ENCODE data around the gene RNF212. TPM values are rescaled to one million over a fixed set of nuclear protein-coding genes. Genes with fewer than 3 reads are reported as not detected.

The RNF212 gene
- total RNA-seq, 1 donor from 2014 or later = 3.4 TPM

DNA sequence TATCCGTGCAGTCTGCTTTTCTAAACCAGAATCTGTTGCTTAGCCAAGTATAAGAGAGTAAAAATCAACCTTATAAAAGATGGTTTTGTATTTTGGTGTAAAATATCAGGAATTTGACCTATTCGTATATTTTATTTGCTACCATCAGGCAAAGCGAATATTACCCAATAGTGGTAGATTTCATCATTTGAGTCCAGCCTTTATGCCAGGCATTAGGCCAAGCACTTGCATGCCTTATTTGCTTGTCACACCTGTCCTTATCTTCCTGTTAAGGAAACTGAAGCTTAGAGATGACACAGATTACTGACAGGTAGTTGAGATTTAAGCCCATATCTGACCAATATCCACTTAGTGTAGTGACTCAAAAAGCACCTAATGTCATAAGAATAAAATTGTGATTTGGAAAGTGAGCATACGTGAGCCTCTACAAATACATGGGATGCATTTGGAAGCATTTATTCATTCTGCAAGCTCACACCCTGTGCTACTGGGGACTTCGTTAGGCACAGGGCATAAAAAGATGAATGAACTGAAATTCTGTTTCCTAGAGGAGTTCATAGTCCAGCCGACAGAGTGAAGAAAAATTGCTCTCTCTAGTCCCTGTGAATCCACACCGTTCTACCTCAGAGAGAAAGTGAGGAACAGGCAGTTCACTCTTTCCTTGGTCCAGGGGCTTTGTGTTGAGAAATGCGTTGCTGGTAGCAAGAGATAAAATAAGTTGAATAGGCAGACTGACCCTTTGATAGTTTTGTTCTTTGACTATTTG is 2.3 kb upstream of the RNF212 start:
- no peak for DNase-seq

DNA sequence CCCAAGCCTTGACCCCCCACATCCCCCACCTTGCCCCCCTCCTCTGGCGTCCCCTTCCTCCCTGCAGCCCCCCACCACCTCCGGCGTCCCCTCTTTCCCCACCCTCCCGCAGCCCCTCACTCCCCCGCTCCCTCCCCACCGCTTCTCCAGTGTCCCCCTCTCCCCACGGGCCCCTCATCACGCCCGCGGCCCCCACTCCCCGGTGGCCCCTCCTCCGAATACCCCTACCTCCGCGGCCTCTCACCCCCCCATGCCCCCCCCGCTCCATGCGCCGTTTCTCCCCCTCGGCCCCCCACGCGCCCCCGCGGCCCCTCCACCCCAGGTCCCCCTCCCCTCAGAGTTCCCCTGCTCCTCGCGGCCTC is 562 bp downstream of the RNF212 start:
- no peak for DNase-seq

DNA sequence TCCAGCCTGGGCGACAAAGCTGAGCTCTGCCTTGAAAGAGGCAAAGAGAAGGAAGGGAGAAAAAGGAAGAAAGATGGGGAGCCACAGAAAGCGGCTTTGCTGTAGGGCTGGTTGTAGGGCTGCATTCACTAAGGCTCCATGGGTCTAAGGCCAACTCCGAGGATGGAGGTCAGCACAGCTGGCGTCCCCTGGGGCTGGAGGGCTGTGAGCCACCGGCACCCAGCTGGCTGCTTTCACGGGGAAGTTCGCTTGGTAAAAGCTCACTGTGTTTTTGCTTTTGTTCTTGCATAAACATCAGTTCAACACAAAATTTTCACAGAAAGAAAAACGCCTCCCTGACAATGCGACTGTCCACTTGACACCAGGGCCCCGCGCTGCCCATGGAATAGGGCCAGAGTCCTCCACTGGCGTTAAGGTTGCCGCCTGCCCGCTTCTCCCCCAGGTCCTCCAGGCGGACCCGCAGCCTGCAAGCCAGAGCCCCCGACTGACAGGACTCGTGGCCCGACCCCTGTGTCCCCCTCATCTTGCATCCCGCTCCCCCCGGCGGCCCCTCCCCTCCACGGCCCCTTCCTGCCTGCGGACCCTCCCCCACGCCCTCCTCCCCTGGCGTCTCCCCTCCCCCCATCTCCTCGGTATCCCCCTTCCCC is 1.1 kb downstream of the RNF212 start:
- no peak for DNase-seq

DNA sequence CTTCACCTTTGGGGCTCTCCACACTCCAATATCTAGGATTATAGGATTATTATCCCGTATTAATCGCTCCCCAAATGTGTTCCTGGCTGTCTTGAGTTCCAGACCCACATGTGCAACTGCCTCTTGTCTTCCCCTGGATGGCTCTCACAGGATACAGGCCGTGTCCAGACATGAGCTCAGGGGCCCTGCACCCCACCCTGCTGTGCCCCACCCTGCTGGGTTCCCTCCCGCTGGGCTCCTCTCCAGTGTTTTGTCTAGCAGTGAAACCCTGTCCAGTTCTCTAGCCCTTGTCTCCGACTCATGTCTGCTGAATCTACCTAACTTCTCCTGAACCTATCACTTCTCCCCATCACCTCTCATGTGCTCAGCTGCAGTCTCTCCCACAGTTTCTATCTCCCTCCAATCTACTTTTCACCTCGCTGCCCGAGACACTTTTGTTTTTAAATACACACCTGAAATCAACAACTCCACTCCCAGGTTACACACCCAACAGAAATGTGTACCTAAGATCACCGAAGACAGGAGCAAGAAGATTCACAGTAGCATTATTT is 2.0 kb downstream of the RNF212 start:
- no peak for DNase-seq

DNA sequence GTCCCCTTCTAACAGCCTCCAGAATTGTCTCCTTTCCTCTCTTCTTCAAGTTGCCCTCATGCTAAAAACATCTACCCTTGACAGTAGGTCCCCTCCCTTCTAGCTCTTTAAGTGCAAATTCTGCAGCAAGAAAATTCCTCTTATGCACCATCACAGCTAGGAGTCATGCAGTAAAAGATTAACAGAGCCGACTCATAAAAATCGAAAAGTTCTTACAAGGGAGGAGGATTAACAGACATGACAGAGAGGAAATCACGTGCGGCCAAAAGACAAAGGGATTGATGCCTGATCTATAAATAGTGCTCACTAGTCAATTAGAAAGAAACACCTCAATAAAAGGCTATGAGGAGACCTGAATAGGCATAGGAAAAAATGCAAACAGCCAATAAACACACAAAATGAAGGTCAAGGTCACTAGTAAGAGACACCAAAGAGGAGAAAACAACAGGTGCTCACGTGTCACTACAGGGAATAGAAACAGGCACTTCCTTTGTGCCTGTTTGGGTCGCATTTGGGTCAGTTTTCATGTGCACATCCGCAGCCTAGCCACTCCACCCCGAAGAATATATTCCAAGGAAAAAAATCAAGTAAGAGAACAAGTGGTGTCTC is 3.4 kb downstream of the RNF212 start:
- DNase-seq = no peak

DNA sequence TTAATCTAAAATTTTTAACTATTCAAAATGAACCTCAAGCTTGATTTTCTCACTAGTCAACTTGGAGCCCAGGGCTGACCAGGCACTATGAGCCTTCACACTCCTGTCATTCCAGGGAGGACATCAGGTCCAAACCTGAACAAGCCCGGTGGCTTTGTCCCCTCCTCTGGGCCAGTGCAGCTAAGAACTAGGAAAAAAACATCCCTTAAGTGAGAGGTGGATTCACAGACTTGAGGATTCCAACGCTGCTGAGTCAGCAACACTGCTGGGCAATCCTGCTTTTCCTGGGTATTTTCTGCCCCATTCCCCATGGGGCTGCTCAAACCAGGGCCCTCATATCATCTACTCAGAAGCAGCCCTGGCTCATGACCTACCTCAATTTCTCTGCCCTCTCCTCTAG is 4.0 kb downstream of the RNF212 start:
- no peak for DNase-seq

DNA sequence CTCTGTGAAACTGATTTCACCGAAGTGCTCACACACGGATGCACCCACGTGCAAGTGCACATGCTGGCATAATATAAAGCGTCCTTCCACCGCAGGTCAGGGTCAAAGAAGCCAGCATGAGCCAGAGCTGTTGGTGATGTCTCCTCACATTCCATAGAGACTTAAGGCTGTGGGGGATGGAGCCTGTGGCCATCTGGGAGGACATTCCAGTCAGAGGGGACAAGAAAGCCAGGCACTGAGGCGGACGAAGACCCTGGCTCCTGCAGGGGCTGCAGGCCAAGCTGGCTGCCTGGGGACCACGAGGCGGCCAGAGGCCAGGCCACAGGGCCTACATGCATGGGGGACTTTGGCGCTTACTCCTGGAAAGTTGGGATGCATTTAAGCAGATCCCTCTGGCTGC is 7.7 kb downstream of the RNF212 start:
- DNase-seq = no peak

DNA sequence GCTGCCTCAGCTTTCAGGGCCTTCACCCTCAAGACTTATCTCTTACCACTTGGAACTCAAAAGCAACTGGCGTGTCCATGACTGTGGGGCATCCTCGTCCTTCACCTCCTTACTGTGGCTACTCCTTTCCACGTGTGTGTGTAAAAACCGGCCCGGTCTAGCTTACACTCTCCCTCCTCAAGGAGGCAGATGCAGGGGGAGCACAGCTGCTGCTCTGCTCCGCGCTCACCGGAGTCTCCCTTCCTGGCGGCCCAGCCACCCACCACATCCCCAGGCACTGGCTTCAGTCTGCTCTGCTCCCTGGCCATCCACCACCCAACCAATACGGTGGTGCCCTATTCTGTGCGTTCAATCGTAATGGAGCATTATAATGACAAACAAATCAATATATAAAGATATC is 8.3 kb downstream of the RNF212 start:
- DNase-seq = no peak

DNA sequence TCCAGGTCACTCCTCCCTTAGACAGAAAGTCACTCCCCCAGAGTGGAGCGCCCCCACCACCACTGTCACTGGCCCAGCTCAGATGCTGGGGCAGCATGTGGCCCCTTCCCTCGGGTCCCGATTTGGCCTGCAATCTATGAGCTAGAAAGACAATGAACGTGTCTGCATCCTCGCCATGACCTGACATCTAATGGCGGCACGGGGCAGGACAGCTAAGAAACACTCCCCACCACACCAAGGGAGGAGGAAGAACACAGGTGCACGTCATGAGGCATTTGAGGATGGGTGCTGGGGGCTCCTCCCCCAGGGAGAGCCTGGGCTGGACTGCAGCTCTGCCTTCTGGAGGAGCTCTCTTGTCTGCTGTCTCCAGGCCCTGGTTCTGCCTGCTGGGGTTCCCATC is 8.7 kb downstream of the RNF212 start:
- no peak for DNase-seq

DNA sequence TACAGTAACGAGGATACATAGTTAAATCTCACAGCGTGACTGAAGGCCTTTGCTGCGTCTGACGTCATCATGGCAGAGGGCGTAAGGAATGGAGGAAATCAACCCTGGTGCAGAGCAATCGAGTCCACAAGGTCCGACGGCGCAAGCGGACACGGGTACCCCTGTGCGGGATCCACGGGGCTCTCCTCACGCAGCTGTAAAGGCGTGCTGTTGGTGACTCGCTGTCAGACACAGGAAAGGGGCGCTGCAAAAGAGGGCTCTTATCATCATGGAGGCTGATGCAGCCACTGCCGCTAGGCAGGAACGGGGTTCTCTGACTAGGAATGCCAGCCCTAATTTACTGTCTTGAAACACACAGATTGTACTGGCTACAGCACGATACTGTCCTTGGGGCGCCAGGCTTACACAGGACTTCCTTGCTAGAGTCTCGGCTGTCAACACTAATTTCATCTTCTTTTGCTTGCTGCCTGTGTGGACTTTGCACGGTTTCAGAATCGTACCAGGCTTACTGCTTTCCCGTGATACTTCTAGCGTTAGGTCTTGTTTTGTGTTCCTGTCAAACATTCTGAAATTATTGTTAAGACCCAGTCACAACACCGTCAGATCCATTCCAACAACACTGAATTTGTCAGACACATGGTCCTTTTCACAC is 13.6 kb downstream of the RNF212 start:
- DNase-seq = no peak

DNA sequence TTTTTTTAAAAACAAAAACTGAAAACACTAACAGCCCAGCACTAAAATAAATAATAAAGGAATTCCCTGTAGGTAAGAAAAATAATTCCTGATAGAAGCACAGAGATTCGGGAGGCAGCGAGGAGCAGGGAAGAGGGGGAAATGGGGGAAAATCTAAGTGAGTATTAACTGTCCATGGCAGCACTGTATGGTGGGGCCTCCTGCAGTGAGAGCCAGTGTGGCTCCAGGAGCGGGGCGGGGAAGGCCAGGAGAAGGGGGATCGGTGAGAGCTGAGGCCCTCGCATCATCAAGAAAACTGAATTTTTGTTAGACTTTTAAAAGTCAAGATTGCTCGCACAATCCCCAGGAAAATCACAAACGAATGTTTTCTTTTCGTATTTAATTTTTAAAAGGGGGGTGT is 14.1 kb downstream of the RNF212 start:
- no peak for DNase-seq

DNA sequence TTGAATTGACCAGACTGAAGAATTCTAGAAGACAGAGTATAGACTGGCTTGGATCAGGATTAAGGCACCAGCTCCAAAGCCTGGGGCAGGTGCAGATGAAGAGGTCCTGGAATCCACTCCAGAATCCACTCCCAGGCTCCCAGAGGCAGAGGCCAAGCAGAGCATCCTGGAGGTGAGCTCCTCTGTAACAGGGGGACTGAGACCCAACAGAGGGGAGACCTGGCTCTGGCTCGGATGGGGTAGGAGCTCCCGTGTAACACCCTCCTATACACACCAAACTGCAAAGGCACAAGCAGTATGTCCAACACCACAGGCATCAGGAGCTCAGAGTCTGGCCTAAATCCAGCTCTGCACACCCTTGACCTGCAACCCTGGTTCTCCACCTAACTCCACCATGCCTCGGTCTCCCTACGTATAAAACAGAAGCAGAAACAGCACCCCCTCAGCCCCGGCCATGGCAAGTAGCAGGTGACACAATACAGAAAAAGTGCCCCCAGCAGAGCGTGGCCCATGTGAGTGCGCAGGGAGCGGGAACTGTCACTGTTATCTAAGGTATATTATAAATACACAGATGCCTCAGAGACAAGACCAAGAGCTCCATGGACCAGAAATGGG is 14.9 kb downstream of the RNF212 start:
- no peak for DNase-seq

DNA sequence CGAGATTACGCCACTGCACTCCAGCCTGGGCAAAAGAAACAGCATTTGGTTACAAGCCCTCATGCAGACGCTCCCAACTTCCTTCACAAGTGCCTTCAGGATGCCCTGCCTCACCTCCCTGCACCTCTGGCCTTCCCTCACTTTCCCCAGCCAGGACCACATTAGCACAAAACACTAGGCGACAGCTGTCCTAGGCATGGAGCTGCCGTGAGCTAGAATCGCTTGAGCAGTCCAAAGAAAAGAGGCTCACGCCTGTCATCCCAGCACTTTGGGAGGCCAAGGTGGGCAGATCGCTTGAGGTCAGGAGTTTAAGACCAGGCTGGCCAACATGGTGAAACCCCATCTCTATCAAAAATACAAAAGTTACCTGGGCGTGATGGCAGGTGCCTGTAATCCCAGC is 15.8 kb downstream of the RNF212 start:
- no peak for DNase-seq

DNA sequence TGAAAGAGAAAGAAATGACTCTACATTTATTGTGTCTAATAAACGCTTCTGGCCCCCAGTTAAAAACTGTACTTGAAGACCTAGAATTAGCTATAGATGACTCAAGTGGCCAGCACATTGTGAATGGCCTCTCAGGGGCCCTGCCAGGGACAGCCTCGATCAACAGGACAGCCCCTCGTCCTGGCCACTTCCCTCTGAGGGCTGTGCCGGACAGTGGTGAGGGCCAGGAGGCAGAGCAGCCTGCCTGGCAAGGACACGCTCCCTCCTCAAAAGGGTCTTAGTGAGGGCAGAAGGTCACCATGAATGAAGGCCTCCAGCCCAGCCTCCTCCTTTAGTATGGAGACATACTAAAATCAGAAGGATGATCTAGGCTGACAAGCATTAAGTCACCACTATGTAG is 16.5 kb downstream of the RNF212 start:
- no peak for DNase-seq

DNA sequence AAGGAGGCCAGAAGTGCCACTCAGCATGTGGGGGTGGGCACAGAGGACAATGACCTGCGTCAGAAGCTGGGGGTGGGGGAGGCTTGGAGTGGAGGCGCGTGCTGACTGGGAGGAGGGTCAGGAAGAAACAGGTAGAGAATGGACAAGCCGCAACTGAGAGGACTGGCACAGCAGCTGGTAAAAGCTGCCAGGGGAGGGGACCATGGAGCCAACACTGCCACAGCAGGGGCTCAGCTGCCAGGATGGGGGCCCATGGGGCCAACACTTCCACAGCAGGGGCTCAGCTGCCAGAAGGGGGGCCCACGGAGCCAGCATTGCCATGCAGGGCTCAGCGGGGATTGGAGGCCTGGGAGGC is 19.1 kb downstream of the RNF212 start:
- no peak for DNase-seq

DNA sequence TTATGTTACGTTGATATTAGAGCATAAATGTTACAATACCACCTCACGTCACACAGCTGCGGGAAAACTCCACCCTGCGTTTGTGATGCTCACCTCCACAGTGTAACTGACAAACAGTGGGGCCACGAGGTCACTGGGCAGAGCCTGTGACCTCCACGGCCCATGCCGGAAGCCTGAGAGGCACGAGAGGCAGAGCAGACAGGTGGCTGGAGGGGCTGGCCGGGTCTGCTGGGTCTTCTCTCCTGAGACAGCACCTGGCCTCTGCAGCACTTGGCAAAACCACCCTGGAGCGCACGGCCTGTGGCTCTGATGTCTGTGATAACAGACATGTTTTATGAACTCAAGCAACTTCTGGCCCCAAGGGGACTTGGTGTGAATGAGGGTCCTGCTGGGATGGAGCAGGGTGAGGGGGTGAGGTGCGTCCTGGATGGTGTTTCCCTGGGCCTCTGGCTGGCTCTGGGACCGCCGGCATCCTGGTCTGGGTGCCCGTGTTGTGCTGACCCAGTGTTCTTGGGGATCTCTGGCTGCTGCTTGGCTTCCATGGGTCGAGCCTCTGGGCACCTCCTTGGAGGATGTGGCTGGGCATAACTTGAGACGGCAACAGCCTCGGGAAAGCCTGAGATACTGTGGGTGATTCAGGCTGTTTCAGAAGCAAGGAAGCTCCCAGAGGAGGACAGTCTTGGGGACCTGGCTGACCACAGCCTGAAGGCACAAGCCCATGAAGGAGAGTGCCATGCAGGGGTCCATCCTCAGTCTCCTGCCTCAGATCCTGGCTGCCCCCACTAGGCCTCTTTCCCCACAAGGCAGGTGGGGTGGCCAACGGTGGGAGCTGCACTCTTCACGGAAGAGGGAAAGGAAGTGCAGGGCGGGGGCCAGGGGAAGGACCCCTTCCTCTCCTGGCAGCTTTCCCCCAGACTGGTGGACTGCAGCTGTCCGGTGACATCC is 19.7 kb downstream of the RNF212 start:
- no peak for DNase-seq

DNA sequence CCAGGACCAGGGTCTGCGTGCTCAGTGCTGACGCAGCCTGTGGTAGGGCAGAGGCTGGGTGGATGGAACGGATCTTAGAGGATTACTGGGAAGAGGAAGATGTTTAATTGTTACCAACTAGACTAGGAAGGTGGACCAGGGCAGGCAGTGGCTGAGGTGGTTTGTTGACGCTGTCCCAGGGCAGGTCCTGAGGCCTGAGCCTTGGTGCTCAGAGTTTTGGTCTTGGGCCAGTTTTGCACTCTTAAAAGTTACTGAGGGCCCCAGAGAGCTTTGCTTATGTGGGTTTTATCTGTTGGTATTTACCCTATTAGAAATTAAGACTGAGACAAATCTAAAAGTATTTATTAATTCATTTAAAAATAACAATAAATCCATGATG is 20.4 kb downstream of the RNF212 start:
- no peak for DNase-seq

DNA sequence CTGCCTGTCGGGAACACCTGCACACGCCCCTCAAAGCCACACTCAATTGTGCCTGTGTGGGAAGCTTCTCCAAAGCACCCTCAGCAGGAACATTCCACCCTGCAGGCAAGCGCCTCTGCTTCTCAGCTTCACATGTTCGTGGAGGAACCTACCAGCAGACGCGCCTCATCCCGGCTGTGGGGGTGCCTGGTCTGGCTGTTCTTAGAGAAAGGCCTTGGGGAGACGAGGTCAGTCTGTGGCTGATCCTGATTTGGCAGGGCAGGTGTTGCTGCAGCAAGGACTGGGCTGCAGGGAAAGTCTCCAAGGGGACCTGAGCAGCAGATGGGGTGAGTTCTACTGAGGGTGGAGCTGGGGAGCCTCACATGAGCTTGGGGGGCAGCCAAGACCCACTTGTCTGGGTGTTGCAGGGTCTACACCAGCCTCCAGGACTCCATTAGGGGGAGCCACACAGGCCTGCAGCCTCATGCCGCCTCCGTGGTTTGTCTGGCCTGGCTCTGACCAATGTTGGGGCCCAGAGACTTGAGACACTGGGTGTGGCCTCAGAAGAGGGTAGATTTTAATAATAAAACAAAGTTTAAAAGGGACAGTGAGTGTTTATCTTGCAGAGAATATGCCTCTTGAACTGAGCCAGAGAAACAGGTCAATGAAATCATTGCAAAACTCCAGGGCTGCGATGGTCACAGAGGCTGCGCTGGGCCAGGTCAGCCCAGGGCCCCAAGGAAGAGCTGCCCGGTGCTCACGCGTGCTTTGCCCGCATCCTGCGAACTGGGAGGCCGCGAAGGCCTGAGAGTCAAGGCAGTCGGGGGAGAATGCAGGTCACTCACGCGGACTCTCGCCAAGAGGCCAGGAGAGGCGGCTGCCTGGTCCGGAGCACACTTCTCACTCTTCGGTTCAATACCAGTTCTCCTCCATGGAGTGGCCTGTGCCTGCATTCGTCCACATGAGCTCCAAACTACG is 21.1 kb downstream of the RNF212 start:
- no peak for DNase-seq

DNA sequence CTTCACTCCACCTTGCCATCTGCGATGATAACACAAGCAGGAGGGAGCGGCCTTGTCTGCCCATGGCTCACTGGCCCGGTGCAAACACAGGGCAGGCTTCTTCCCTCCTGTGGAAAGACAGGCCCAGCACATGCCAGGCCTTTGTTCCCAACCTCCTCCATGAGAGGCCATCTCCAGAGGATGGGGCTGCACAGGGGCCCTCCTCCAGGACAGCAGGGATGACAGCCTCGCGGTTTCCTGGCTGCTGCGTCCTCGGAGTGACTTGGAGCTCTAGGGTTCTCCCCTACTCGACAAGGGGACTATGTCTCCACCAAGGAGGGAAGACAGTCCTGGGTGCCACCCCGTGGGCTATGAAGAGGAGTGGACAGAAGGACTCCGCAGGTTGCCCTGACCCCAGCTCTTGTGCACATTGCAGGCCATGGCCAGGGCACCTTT is 21.8 kb downstream of the RNF212 start:
- no peak for DNase-seq
